Liver (tissue), 9 donors: ENCODE data around the gene ISG15. TPM values are rescaled to one million over a fixed set of nuclear protein-coding genes. Genes with fewer than 3 reads are reported as not detected.

Experiments used
- DNase-seq: peaks from one replicate; pipeline ENCODE4 v3.0.0-alpha.2; 2017; ENCODE audit warnings: low spot score
- H3K27ac ChIP-seq, 2 donors: one replicate each; pipeline ENCODE4 v1.7.0; 2013; ENCODE audit warnings: inconsistent platforms in 2 of 2, low read length in 2 of 2, control low read depth in 1 of 2, low read depth in 1 of 2, mild to moderate bottlenecking in 1 of 2
- H3K27me3 ChIP-seq, 4 donors: one replicate each; pipeline versions ENCODE4 v1.6.1 to v1.7.0; 2013; ENCODE audit warnings: low read length in 3 of 4, inconsistent platforms in 1 of 4, mild to moderate bottlenecking in 1 of 4, moderate library complexity in 1 of 4; ENCODE audit not compliant: control insufficient read depth in 4 of 4, insufficient read depth in 4 of 4
- H3K36me3 ChIP-seq, 4 donors: one replicate each; pipeline versions ENCODE4 v1.6.1 to v1.7.0; 2013; ENCODE audit warnings: low read length in 3 of 4, mild to moderate bottlenecking in 3 of 4, low read depth in 1 of 4, moderate library complexity in 1 of 4; ENCODE audit not compliant: control insufficient read depth in 4 of 4, insufficient read depth in 3 of 4
- H3K4me1 ChIP-seq, 4 donors: one replicate each; pipeline versions ENCODE4 v1.6.1 to v1.7.0; 2013; ENCODE audit warnings: low read length in 3 of 4, mild to moderate bottlenecking in 3 of 4, moderate library complexity in 1 of 4; ENCODE audit not compliant: control insufficient read depth in 4 of 4, insufficient read depth in 4 of 4
- H3K4me3 ChIP-seq, 3 donors: one replicate each; pipeline versions ENCODE4 v1.6.1 to v1.7.0; 2013; ENCODE audit warnings: low read length in 3 of 3, control low read depth in 1 of 3, low read depth in 1 of 3, mild to moderate bottlenecking in 1 of 3
- H3K9ac ChIP-seq, 2 donors: one replicate each; pipeline ENCODE4 v1.7.0; 2013; ENCODE audit warnings: low read length in 2 of 2, mild to moderate bottlenecking in 2 of 2, moderate library complexity in 2 of 2, control low read depth in 1 of 2, low read depth in 1 of 2
- H3K9me3 ChIP-seq, 4 donors: one replicate each; pipeline versions ENCODE4 v1.6.1 to v1.7.0; 2013; ENCODE audit warnings: low read length in 3 of 4; ENCODE audit not compliant: control insufficient read depth in 4 of 4
- ATF3 ChIP-seq: IDR thresholded peaks from 2 replicates; pipeline ENCODE4 v1.6.1; 2016; ENCODE audit warnings: antibody characterized with exemption
- CTCF ChIP-seq: fragments of 150-350 bp; IDR thresholded peaks from 2 replicates; pipeline ENCODE4 v1.5.1; 2017; ENCODE audit warnings: improper control_type of control experiment, low read depth, low read length; ENCODE audit not compliant: missing input control
- EGR1 ChIP-seq, 2 donors: IDR thresholded peaks; 2 replicates each; pipeline ENCODE4 v1.6.1; 2016 to 2018; ENCODE audit warnings: antibody characterized with exemption in 2 of 2, low read depth in 2 of 2
- FOXA1 ChIP-seq: IDR thresholded peaks from 2 replicates; pipeline ENCODE4 v1.6.1; 2016; ENCODE audit warnings: antibody characterized with exemption
- FOXA2 ChIP-seq: IDR thresholded peaks from 2 replicates; pipeline ENCODE4 v1.6.1; 2016; ENCODE audit warnings: antibody characterized with exemption
- GABPA ChIP-seq, 2 donors: IDR thresholded peaks in 1 of 2; conservative IDR thresholded peaks in 1 of 2; 2 replicates each; pipeline ENCODE4 v1.6.1; 2016; ENCODE audit warnings: antibody characterized with exemption in 2 of 2, mild to moderate bottlenecking in 1 of 2, moderate library complexity in 1 of 2
- HNF4A ChIP-seq, 2 donors: conservative IDR thresholded peaks; 2 replicates each; pipeline ENCODE4 v1.6.1; 2016; ENCODE audit warnings: antibody characterized with exemption in 2 of 2, mild to moderate bottlenecking in 2 of 2
- HNF4G ChIP-seq: IDR thresholded peaks from 2 replicates; pipeline ENCODE4 v1.6.1; 2016; ENCODE audit warnings: antibody characterized with exemption
- JUND ChIP-seq, 2 donors: IDR thresholded peaks; 2 replicates each; pipeline ENCODE4 v1.6.1; 2016; ENCODE audit warnings: antibody characterized with exemption in 2 of 2
- MAX ChIP-seq: IDR thresholded peaks from 2 replicates; pipeline ENCODE4 v1.6.1; 2016; ENCODE audit warnings: antibody characterized with exemption
- NR2F2 ChIP-seq: IDR thresholded peaks from 2 replicates; pipeline ENCODE4 v1.6.1; 2016; ENCODE audit warnings: antibody characterized with exemption
- RAD21 ChIP-seq, 2 donors: IDR thresholded peaks; 2 replicates each; pipeline ENCODE4 v1.6.1; 2016; ENCODE audit warnings: antibody characterized with exemption in 2 of 2, mild to moderate bottlenecking in 2 of 2
- REST ChIP-seq: IDR thresholded peaks from 2 replicates; pipeline ENCODE4 v1.6.1; 2016; ENCODE audit warnings: antibody characterized with exemption, mild to moderate bottlenecking
- RXRA ChIP-seq, 2 donors: IDR thresholded peaks; 2 replicates each; pipeline ENCODE4 v1.6.1; 2017 to 2018; ENCODE audit warnings: antibody characterized with exemption in 2 of 2, mild to moderate bottlenecking in 1 of 2
- SP1 ChIP-seq: IDR thresholded peaks from 2 replicates; pipeline ENCODE4 v1.6.1; 2018; ENCODE audit warnings: antibody characterized with exemption, mild to moderate bottlenecking
- TAF1 ChIP-seq: conservative IDR thresholded peaks from 2 replicates; pipeline ENCODE4 v1.6.1; 2016; ENCODE audit warnings: antibody characterized with exemption, mild to moderate bottlenecking
- YY1 ChIP-seq: IDR thresholded peaks from 2 replicates; pipeline ENCODE4 v1.6.1; 2016; ENCODE audit warnings: antibody characterized with exemption, mild to moderate bottlenecking
- ZBTB33 ChIP-seq: IDR thresholded peaks from 2 replicates; pipeline ENCODE4 v1.6.1; 2016; ENCODE audit warnings: antibody characterized with exemption
- WGBS: extraction: QIAGEN DNeasy Blood & Tissue Kit; methylation state at CpG from one replicate; pipeline ENCODE4 v1.1.7; 2013; 5-methylcytosine and 5-hydroxymethylcytosine counted together
- polyA plus RNA-seq, 2 donors: library from polyadenylated mRNA; stranded (reverse) in 1 of 2; unstranded in 1 of 2; fragments of 200-250 nt in 1 of 2; fragments of >200 nt in 1 of 2; fragmentation: Nextera tagmentation in 1 of 2; extraction: Ambion mirVana in 1 of 2; gene quantifications; one replicate each; pipeline versions ENCODE4 v1.2.1 to v1.2.3, GENCODE V29; 2013 to 2015
- total RNA-seq, 2 donors: library from RNA; depleted of rRNA; stranded (reverse); fragments of >200 nt; gene quantifications; one replicate each; pipeline ENCODE4 v1.2.3, GENCODE V29; 2014
- donor health status: healthy.
- donor health status: healthy.
- donor health status: healthy.
- donor health status: healthy.
- donor health status: healthy.

The ISG15 gene
- total and polyA plus RNA-seq, 4 donors, result 9.3 to 89.4 (median 56.5) TPM

GRCh38 chr1:980602-981395 lies 32.5 kb upstream of the ISG15 start:
- Histone ChIP-seq H3K4me1 (peaks cover 0 to 5% (median 2%) of the 10 kb centered on the region in 4 donors), H3K9me3 (no peaks in the 10 kb centered on the region), H3K4me3 (no peak overlapping the region), H3K9ac (no peak overlapping the region), H3K27ac (no peak overlapping the region), H3K27me3 (peaks cover 0 to 6% (median 2%) of the 10 kb centered on the region in 4 donors), H3K36me3 (no peaks in the 10 kb centered on the region)
- WGBS, result 67% methylated on average over 35 of the region's 35 CpGs
- TF ChIP-seq RXRA (IDR thresholded peaks at IDR 0.05) (no peak), JUND (IDR thresholded peaks at IDR 0.05) (no peak), FOXA1 (no peak), FOXA2 (no peak), RAD21 (IDR thresholded peaks at IDR 0.05) (no peak), GABPA (IDR thresholded peaks at IDR 0.05 in 1 of 2, conservative IDR thresholded peaks at IDR 0.05 in 1 of 2) (no peak), HNF4A (conservative IDR thresholded peaks at IDR 0.05) (no peak), EGR1 (IDR thresholded peaks at IDR 0.05; ENCODE audit: low read depth in 2 of 2) (no peak), REST (no peak), SP1 (no peak), HNF4G (no peak), TAF1 (no peak)
- DNase-seq, result no peak

- H3K4me3 ChIP-seq, result no peak overlapping the region
- DNase-seq, result no peak
- H3K27ac ChIP-seq, result no peak overlapping the region
- peaks cover 0 to 2% (median 0%) of the 10 kb centered on the region in 4 donors for H3K4me1 ChIP-seq
- no peak overlapping the region for H3K9ac ChIP-seq
- 72% methylated on average over 21 of the region's 21 CpGs for WGBS
- H3K36me3 ChIP-seq, result no peaks in the 10 kb centered on the region
- no peaks in the 10 kb centered on the region for H3K9me3 ChIP-seq
- peaks cover 0 to 6% (median 2%) of the 10 kb centered on the region in 4 donors for H3K27me3 ChIP-seq
- TF ChIP-seq YY1, result no peak
- TF ChIP-seq GABPA (IDR thresholded peaks at IDR 0.05 in 1 of 2, conservative IDR thresholded peaks at IDR 0.05 in 1 of 2), result no peak
- TF ChIP-seq NR2F2, result no peak
- no peak for TF ChIP-seq EGR1 (IDR thresholded peaks at IDR 0.05; ENCODE audit: low read depth in 2 of 2)
- no peak for TF ChIP-seq FOXA1
- no peak for TF ChIP-seq TAF1
- TF ChIP-seq ATF3, result no peak
- TF ChIP-seq HNF4G, result no peak
- no peak for TF ChIP-seq RAD21 (IDR thresholded peaks at IDR 0.05)
- TF ChIP-seq MAX, result no peak
- no peak for TF ChIP-seq JUND (IDR thresholded peaks at IDR 0.05)
- TF ChIP-seq ZBTB33, result no peak
- no peak for TF ChIP-seq RXRA (IDR thresholded peaks at IDR 0.05)
- no peak for TF ChIP-seq CTCF
- no peak for TF ChIP-seq REST
- no peak for TF ChIP-seq FOXA2
Measured at GRCh38 chr1:981491-981954, 31.8 kb upstream of the ISG15 start.
